ENCODE data around the gene MYH10.

MYH10 gene

DNA sequence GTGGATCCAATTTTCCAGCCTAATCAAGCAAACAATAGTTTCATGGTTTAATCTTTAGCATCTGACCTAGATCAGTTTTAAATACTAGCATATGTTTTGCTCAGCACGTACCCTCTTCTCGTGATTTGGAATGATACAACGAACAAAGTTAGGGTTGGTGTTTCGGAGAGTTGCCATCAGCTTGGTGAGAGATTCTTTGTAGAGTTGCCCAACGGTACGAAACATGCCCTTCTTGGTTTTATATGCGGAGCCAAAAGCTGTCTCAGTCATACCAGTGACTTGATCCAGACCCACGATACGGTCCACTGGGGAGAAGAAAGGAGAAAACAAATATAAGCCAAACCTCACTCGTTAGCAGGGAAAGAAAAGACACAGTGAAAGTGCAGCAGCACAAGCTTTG is 109.5 kb downstream of the MYH10 start:
- TF ChIP-seq, protein P1, sequence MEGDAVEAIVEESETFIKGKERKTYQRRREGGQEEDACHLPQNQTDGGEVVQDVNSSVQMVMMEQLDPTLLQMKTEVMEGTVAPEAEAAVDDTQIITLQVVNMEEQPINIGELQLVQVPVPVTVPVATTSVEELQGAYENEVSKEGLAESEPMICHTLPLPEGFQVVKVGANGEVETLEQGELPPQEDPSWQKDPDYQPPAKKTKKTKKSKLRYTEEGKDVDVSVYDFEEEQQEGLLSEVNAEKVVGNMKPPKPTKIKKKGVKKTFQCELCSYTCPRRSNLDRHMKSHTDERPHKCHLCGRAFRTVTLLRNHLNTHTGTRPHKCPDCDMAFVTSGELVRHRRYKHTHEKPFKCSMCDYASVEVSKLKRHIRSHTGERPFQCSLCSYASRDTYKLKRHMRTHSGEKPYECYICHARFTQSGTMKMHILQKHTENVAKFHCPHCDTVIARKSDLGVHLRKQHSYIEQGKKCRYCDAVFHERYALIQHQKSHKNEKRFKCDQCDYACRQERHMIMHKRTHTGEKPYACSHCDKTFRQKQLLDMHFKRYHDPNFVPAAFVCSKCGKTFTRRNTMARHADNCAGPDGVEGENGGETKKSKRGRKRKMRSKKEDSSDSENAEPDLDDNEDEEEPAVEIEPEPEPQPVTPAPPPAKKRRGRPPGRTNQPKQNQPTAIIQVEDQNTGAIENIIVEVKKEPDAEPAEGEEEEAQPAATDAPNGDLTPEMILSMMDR (IDR thresholded peaks at IDR 0.05): no peak
- DNase-seq (ENCODE audit: low spot score): no peak
- H3K27ac ChIP-seq: peak overlapping the region in 1 of 2 donors; percentile 55
- H3K4me3 ChIP-seq: no peak overlapping the region

DNA sequence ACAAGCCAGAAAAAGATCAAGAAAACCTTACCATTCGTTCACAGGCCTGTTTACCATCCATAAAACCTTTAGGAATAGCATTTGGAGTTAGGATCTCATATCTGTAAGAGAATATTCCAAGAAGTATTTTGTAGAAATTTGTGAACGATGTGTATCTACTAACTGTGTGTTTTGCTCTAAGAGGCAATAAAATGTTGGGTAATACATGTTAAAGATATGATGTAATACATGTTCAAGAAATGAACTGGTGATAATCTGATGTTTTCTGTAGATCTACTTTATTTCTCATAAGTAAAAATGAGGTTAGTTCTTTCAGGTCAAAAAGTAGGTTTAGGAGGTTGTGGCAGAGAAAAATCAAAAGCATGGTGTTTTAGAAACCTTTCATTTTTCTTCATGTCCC is 111.7 kb downstream of the MYH10 start:
- H3K27ac ChIP-seq: no peak overlapping the region
- no peak overlapping the region for H3K4me3 ChIP-seq
- TF ChIP-seq, protein P1 (IDR thresholded peaks at IDR 0.05): no peak
- DNase-seq (ENCODE audit: low spot score): no peak

DNA sequence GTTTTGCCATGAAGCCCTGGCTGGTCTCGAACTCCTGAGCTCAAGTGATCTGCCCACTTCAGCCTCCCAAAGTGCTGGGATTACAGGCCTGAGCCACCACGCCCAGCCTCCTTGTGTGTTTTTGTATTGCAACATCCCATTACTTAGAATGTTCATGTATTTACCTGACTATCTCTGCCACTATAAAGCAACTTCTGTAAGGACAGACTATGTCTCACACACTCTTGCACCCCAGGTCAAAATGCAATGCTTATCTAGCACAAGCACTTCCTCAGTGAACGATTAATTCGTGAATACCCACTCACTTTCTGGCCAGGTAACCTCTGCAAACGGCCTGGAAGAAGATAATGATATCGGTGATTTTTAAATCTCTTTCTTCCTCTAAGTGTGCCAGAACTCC is 112.2 kb downstream of the MYH10 start:
- H3K4me3 ChIP-seq: no peak overlapping the region

DNA sequence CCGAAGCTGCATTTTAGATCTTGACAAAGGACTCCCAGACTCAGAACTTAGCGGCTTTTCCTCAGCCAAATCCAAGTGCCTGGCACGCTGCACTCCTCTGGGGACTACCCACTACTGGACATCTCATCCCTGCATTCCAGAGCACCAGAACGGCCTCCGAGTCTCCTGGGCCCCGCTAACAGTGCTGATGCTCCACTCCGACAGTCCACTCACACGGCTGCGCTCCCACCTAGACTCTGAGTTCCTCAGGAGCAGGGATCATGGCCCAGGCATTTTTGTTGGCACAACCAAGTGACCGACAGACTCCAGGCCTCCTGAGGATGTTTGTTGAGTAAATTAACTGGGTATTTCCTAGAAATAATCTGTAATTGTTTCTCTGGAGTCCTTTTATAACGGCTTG is 115.7 kb downstream of the MYH10 start:
- Histone ChIP-seq H3K4me3 (no peak overlapping the region), H3K27ac (peak overlapping the region; percentile 13 to 64)
- no peak for DNase-seq (ENCODE audit: low spot score)
- TF ChIP-seq, protein P1 (IDR thresholded peaks at IDR 0.05): no peak

More for the DNA sequence above, 112.2 kb downstream of the MYH10 start:
- TF ChIP-seq, protein P1 (IDR thresholded peaks at IDR 0.05): no peak
- no peak for DNase-seq (ENCODE audit: low spot score)
- H3K27ac ChIP-seq: peak overlapping the region in 1 of 2 donors; percentile 30

DNA sequence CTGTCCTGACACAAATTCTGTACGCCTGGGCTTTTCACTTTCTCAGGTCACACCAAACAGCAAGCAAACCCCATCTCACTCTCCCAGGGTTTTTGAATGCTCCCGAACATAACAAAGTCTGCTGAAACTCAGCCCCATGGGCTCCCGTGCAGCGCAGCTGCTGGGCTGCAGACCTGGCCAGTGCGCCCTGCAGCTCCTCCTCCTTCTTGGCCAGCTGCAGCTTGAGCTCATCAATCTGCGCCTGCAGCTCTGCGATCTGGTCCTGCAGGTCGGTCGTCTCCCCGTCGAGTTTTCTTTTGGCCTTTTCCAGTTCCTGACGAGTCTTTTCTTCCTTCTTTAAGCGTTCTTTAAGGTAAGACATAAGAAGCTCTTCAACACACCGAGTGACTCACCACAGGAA is 124.4 kb downstream of the MYH10 start:
- no peak overlapping the region for H3K4me3 ChIP-seq
- H3K27ac ChIP-seq: peak overlapping the region in 1 of 2 donors; percentile 50
- DNase-seq (ENCODE audit: low spot score): no peak
- TF ChIP-seq, protein P1 (IDR thresholded peaks at IDR 0.05): no peak

DNA sequence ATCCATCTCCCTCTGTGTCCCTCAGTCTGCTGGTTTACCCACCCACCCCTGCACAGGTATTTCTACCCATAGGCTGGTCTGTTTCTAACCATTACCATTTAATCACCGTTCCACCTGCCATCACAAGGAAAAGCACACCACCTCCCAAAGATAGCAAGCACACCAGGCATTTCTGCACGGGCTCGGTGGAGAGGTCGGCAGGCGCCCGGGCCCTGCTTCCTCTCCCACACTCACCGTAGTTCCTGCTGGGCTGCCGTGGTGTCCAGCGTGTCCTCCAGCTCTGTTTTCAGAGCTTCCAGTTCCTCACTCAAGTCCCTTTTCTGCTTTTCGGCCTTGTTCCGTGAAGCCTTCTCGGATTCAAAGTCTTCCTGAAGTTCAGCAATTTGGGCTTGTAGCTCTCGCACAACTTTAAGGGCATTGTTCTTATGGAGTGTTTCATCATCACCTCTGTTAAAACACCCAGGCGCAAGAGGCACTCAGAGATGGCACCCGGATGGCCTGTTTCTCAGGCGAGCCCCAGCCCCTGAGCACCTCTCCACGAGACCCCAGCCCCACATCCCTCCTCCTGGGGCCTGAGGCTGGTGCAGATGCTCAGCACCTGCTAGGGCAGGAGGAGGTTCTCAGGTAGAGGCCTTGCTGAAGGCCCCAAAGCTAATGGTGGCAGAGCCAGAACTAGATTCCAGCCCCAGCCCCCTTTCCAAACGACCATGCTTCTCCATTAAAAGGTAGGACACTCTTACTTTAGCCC is 125.9 kb downstream of the MYH10 start:
- no peak overlapping the region for H3K4me3 ChIP-seq
- DNase-seq (ENCODE audit: low spot score): no peak
- peak overlapping the region; percentile 35 to 81 for H3K27ac ChIP-seq
- TF ChIP-seq, protein P1 (IDR thresholded peaks at IDR 0.05): no peak

DNA sequence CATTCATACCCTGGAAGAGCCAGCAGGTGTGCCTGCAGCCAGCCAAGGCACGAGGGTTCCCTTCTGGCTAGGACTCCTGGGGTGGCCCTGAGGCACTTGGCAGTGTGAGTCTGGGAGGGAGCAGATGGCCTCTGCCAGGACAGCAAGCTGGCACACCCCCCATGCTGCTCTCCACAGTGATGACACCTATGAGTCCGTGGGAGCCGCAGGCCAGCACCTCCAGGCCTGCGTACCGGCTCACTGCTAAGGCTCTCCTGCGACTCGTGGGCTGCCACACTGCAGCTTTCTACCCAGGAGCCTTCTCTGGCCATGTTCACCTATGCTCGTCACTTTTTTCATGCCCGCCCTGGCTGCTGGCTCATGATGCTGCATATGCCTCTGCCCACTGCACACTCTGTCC is 126.7 kb downstream of the MYH10 start:
- H3K4me3 ChIP-seq: no peak overlapping the region
- TF ChIP-seq, protein P1 (IDR thresholded peaks at IDR 0.05): no peak
- DNase-seq (ENCODE audit: low spot score): no peak
- peak overlapping the region; percentile 35 to 81 for H3K27ac ChIP-seq
